Amygdala (tissue), 56 donors: Measurements from ENCODE around the gene KIT.

ENCODE experiments used
- DNase-seq, 56 donors: peaks; one replicate each; lab custom pipeline; 2025; lab: John Stamatoyannopoulos, UW

Gene KIT

DNA sequence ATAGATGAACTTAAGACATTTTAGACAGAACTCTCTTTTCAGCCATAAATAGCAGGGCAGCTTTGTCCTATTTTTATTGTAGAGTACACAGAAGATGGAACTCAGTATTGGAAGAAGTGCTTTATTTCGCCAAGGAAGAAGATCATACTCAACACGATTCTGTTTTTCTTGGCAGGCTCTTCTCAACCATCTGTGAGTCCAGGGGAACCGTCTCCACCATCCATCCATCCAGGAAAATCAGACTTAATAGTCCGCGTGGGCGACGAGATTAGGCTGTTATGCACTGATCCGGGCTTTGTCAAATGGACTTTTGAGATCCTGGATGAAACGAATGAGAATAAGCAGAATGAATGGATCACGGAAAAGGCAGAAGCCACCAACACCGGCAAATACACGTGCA lies 37.6 kb downstream of the KIT start:
- no peak for DNase-seq

DNA sequence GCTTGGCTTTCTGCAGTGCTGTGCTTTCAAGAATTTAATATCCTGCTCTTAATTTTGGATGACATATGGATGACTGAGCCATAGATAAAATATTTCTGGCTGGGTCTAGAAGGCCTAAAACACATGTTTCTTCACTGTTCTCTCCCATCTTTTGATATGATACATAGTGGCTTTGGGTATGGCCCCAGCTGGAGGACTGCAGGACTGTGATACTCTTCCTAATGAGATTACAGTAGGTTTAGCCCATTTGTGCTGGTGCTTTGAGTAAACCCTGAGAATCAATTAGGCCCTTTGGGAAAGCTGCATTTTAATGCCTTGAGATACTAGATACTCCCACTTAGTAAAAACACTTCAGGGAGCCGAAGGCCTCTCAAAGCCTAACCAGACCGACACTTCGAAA lies 38.0 kb downstream of the KIT start:
- DNase-seq: no peak

DNA sequence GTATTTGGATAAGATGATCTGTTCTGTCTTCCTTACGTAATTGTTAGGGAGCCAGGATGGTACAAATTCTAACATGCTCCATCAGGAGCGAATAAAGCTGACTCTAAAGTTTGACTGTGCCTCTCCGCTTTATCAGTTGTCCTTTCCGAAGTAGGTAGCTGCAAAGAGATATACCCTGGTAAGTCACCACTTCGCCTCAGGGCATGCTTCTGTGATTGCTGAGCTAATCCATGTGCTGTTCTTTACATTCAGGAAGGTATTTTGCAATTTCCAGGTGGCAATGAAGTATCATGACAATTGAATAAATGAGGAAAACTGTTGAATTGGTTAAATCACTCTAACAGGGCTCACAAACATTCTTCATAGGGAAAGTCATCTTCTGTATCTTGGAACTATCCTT lies 38.9 kb downstream of the KIT start:
- no peak for DNase-seq

DNA sequence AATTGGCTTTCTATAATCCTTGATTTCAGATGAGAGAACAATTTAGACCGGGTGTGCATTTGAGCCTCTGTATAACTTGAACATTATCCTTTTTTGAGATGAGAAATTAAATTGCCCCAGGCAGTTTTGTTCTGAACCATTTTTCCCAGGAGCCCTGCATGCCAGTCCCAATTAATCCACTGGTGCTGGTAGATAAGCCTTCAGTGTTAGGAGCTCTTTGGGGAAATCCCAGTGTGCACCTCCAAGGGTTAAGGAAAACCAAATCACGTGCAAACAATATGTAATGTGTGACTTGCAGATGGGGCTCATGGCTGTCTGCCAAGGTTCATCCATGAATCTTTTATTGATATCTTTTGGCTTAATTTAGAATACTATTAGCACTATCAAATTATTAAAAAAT lies 43.2 kb downstream of the KIT start:
- DNase-seq: peak in 1 of 56 donors; percentile 4

DNA sequence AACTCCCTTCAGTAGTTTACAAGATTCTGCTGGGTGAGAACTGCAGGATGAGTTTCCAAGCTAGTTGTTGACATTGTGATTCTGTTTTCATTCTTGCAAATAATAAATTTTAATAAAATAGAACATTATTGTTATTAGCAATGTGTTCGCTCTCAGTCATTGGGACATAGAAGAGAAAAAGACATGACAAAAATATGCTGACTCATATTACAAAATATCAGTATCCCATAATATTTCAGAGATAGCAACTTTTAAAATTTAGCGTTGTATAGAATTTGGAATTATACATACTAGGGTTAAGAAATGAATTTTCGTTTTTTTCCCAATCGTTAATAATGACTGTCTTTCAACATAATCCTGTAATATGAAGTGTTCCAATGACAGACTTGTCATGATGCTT lies 45.4 kb downstream of the KIT start:
- no peak for DNase-seq

DNA sequence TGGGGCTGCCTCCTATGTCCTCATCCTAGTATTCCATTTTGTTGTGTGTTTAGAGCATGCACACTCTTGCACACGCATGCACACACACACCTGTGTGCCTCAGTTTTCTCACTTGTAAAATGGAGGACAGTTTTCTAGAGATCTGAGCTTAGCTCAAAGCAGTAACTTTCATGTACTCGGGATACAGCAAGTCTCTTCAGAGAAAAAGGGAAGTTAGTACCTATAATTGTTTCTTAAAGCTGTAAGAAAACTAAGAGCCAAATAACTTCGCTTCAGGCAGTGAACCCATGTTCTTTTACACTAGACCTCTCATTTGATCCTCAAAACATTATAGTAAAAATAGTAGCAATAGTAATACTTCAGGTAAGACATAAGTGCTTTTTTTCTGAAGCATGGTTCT lies 49.6 kb downstream of the KIT start:
- no peak for DNase-seq

DNA sequence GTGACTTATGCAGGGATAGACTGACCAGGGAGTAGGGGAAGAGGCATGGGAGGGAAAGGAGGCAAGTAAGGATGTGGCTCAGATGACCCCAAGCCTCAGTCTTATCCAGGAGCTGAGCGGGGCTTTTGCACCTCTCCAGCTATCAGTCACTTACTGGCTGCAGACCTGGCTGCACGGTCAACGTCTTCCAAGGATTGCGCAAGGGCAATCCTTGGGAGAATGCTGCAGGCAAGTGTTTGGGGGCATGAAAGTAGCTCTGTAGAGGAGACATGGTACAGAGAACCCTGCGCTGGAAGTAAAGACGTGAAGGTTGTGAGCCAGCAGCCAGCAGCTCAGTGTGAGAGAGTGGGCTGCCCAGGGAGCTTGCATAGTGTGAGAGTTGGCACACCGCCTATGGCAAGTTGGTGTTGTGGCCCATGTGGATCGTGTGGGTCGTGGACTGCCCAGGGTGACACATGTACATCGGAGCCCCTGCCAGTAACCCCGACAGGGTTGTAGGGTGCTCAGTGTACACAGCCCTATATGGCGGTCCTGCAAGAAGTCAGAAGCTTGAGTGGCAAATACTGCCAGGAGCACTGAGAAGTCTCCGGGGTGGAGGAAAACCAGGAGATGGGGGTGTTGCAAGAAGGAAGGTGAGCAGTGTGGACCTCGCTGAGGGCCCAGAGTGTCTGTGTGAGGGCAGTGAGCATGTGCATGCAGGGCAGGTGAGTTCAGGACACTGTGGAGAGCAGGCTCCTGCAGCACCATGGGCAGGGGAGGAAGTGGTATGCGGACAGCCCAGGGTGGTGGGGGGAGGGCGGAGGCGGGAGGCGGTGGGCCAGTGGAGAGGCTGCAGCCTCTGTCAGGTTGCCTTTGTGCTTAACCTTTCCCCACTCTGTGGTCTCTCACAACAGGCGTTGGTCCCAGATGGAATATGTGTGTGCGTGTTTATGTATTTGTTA lies 50.9 kb downstream of the KIT start:
- no peak for DNase-seq

DNA sequence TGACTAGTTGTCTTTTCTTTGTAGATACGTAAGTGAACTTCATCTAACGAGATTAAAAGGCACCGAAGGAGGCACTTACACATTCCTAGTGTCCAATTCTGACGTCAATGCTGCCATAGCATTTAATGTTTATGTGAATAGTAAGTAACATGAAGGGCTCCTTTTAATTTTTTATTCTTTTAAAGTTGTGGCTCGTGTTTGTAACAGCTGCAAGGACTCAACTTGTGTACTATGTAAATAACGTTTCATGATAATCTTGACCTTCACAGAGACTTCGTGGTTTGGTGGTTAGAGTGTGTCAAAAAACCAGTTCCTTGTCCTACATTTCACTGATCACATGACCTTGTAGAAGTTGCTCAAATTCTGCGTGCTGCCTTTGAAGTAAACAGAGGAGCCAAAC lies 51.6 kb downstream of the KIT start:
- no peak for DNase-seq

DNA sequence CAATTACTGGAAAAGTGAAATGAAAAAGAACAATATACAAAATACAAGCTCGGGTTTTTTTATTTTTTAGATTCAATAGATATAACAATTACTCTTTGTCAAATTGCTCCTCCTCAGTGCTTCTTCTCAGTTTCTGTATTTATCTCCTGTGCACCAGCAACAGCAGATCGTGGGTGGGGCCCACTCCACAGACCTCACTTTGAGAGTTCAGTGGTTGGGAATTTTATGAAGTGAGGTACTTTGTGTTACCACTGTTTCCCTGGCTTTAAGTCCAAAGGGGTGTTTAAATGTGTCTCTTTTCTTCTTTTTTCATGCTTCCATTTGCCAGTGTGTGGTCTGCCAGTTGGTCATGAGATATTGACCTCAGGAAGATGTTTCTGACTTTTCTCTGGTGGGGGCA lies 54.4 kb downstream of the KIT start:
- DNase-seq: no peak

DNA sequence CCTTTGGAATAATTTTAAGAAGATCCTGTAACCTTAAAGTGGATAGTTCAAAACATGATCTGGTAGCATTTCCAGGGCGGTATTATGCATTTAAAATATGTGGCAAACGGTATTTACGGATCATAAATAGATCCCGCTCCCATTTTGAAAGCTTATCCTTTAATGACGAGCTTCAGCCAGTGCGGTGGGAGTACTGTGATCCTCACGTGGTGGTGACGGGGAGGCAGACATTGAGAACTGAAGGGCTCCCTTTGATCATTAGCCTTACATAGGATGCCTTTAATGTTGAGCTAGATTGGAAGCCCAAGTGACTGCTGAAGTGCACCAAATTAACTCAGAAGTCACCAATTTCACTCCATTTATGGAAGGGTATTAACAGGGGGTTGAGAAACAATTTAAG lies 56.9 kb downstream of the KIT start:
- DNase-seq: no peak

DNA sequence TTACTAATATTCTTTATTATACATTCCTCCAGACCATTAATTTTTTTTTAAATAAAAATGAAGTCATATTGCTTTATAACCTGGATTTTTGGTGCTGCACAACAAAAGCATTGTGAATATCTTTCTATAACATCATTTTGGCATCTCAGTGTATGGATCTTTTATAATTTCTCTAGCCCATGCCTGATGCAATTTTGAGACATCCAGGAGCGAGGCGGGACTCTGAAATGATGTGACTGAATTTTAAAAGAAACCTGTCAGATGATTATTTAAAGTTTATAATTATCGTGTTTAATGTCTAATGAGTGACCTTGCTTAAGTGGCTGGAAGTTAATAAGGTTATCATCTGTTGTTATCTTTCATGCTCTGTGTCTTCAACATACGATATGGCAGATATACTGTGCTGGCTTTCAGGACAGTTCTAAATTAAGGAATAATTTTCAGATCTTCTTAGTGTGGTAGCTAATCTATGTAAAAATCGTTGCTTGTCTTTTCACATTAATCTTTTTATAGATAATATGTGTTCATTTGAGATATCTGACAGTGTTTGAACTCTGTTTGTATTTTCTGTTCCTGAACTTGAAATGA lies 58.8 kb downstream of the KIT start:
- DNase-seq: no peak

DNA sequence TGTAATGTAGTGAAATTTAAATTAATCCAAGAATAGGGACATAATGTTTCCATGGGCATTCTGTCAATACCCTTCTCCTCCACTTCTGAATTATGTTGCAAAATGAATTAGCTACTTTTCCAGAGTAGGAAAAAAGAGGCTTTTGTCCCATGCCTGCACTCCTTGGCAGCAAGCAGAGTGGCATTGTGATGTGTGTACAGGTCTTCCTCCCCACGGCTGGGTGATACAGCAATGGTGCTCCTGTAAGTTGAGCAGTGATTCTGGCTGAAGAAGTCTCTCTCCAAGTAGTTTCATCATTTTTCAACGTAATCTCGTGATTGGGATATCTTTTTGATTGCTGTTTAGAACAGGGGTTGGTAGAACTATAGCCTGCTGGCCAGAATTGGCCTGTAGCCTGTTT lies 59.9 kb downstream of the KIT start:
- peak in 17 of 56 donors; percentile 0 to 31 (median 9) for DNase-seq

DNA sequence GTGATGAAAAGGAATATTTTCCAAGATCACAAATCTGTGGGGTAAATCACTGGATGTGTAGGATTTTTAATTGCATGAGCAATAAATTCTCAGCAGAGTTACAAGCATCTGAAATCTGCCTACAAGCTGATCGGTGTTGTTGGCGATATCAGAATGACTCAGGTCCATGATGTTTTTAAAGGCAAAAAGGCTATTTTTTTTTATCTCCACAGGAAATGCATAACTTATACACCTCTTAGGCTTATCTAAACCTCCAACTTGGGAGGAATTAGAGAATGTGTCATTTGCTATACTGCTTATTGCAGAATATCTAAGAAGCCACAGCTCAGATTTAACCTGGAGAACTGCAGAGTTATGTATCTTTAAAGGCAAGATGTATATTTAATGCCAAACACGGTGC lies 61.6 kb downstream of the KIT start:
- DNase-seq: no peak

DNA sequence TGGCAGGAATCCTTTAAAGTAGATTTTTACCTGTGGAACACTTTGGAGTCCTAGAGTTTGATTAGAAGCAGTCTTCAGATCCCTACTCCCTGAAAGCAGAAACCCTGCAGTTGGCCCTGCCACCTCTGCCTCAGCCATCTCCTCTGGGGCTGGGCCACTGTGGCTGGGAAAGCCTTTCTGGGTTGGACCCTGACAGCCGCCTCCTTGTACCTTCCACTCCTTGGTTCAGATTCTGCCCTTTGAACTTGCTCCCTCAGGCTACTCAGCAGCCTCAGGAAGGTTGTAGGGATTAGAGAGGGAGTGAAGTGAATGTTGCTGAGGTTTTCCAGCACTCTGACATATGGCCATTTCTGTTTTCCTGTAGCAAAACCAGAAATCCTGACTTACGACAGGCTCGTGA lies 65.5 kb downstream of the KIT start:
- DNase-seq: no peak

DNA sequence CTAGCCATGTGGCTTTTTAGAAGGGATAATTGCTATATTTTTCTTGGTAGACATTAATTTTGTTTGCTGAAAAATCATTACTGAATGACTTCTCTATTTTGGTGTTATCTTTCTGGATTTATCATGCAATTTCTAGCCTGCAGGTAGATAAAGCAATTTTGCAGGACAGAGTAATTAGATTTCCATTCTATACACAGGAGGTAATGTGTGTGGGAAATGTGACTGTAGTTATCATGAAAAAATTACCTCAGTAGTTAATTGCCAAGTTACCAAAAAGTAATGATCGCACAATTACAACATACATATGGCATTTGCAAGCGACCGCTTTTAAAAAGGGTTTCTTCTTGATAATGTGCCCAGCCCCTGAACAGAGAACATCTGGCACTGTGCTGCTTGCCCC lies 66.1 kb downstream of the KIT start:
- DNase-seq: no peak

DNA sequence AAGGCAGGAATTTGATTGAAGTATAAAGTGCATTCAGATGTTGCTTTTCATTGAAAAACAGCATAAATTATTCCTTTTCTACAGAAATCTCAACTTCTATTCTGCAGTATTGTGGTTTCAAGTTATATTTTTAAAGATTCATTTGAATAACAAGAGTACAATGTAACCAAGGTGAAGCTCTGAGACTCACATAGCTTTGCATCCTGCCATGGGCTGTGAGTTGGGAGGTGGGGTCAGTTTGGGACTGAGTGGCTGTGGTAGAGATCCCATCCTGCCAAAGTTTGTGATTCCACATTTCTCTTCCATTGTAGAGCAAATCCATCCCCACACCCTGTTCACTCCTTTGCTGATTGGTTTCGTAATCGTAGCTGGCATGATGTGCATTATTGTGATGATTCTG lies 69.2 kb downstream of the KIT start:
- no peak for DNase-seq

DNA sequence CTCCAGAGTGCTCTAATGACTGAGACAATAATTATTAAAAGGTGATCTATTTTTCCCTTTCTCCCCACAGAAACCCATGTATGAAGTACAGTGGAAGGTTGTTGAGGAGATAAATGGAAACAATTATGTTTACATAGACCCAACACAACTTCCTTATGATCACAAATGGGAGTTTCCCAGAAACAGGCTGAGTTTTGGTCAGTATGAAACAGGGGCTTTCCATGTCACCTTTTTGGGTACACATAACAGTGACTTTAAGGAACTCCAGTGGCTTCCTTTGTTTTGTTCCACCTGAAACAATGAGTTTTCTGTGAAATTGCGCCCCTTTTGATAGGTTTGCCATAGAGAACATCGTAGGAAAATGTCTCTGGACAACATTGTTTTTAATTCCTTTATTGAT lies 69.6 kb downstream of the KIT start:
- no peak for DNase-seq

DNA sequence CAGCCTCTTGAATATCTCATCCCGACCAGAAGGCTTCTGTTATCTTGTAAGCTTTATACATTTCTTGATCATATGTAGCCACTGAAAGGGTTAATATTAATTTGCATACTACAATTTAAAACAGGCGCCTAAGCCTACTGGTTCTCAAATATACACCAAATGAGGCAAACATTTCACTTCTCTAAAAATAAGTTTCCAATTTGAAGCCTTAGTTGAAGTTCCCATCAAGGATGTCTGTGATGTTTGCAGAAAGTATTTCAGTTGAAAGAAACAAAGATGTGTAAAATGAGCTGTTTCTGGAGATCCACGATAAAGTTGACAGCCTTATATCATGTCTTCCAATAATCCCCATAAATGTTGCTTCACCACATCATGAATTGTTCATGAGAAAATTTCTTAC lies 70.6 kb downstream of the KIT start:
- DNase-seq: no peak

DNA sequence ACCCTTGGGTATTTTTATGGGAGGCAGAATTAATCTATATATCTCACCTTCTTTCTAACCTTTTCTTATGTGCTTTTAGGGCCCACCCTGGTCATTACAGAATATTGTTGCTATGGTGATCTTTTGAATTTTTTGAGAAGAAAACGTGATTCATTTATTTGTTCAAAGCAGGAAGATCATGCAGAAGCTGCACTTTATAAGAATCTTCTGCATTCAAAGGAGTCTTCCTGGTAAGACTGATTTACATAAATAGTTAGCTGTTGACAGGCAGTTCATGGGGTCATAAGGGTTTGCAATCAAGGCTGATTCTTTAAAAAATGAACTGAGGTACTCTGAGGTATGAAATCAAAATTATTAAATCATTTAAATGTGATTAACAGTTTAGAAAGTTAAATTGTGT lies 71.5 kb downstream of the KIT start:
- DNase-seq: no peak

DNA sequence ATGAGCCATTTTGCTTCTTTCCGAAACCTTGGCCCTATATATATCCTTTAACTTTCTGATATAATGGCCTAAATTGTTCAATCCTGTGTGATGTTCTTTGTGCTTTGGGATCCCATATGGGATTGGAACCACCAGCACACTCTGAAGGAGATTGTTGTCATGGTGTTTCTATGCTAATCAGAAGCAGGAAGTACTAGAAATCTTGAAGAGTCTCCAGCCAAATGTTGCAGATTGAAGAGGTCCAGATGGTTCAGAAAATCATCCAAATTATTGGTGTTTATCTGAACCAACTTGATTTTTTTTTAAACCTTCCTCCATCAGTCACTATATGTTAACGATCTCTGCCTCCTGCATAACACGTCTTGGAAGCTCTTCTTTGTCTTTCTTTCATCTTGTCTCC lies 72.8 kb downstream of the KIT start:
- no peak for DNase-seq

DNA sequence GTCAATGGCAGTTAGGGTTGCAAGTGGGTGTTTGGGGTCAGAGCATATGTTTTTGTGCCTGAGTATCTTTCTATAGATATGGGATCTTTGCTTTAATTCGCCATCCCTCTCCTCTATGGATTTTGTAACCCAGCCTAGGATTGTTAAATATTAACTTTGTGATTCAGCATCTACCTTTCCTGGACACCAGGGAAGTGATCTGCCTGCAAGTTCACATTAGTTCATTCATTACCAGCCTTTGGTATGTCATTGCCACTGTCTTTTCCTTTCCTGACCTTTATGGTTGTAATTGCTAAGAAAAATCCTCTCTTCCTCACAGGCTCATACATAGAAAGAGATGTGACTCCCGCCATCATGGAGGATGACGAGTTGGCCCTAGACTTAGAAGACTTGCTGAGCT lies 73.8 kb downstream of the KIT start:
- no peak for DNase-seq

DNA sequence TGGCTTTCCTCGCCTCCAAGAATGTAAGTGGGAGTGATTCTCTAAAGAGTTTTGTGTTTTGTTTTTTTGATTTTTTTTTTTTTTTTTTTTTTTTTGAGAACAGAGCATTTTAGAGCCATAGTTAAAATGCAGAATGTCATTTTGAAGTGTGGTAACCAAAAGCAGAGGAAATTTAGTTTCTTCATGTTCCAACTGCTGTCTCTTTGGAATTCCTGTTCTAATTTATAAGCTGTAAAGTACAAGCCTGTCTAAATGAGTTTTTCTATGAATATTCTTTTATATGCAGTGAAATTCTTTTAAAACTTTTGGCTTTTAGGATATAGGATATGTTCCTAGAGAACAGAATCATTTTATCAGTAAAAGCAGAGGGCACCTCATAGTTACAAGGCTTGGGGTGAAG lies 74.2 kb downstream of the KIT start:
- no peak for DNase-seq
